HG03342 (cell line): ENCODE results near the gene CXCL6.

ENCODE experiments used
- ATAC-seq: cut with Tn5 transposase; IDR thresholded peaks from one replicate; pipeline ENCODE4 v1.9.1; 2021; ENCODE audit warnings: mild to moderate bottlenecking, moderate library complexity; ENCODE audit not compliant: unreplicated experiment

Gene CXCL6

GRCh38 chr4:73841243-73841925 is 4.9 kb downstream of the CXCL6 start:
- no peak for ATAC-seq

GRCh38 chr4:73842696-73843095 is 6.2 kb downstream of the CXCL6 start:
- ATAC-seq, result no peak

GRCh38 chr4:73843369-73843768 is 6.9 kb downstream of the CXCL6 start:
- no peak for ATAC-seq

GRCh38 chr4:73844345-73844744 is 7.9 kb downstream of the CXCL6 start:
- no peak for ATAC-seq

- no peak for ATAC-seq
Observed at GRCh38 chr4:73844806-73845205, 8.3 kb downstream of the CXCL6 start.

GRCh38 chr4:73847526-73848182 is 11.2 kb downstream of the CXCL6 start:
- no peak for ATAC-seq

- ATAC-seq, result no peak
Observed at GRCh38 chr4:73848183-73848777, 11.8 kb downstream of the CXCL6 start.

GRCh38 chr4:73850261-73850970 is 13.9 kb downstream of the CXCL6 start:
- ATAC-seq, result no peak

GRCh38 chr4:73851293-73851692 is 14.8 kb downstream of the CXCL6 start:
- ATAC-seq, result no peak

GRCh38 chr4:73852771-73853170 is 16.3 kb downstream of the CXCL6 start:
- no peak for ATAC-seq

- ATAC-seq, result no peak
Observed at GRCh38 chr4:73853246-73853704, 16.8 kb downstream of the CXCL6 start, which contains the start of gene PF4V1. TSS of gene PF4V1 (plus strand) at chr4:73853296. CDS start at chr4:73853363, 67 bp downstream.

- no peak for ATAC-seq
Observed at GRCh38 chr4:73853718-73854473, 17.4 kb downstream of the CXCL6 start.

GRCh38 chr4:73855406-73855805 is 18.9 kb downstream of the CXCL6 start:
- no peak for ATAC-seq

GRCh38 chr4:73856518-73856917 is 20.0 kb downstream of the CXCL6 start:
- no peak for ATAC-seq

- no peak for ATAC-seq
Observed at GRCh38 chr4:73859614-73860088, 23.2 kb downstream of the CXCL6 start.

- no peak for ATAC-seq
Observed at GRCh38 chr4:73860181-73860580, 23.7 kb downstream of the CXCL6 start.

- ATAC-seq, result no peak
Observed at GRCh38 chr4:73860917-73861316, 24.4 kb downstream of the CXCL6 start.

GRCh38 chr4:73862322-73862721 is 25.8 kb downstream of the CXCL6 start:
- ATAC-seq, result no peak

- no peak for ATAC-seq
Observed at GRCh38 chr4:73864365-73864764, 27.9 kb downstream of the CXCL6 start.

GRCh38 chr4:73864961-73865360 is 28.5 kb downstream of the CXCL6 start:
- no peak for ATAC-seq
